GM21360 (cell line): ENCODE results near the gene FIBCD1.

Experiments used
- ATAC-seq: cut with Tn5 transposase; IDR thresholded peaks from one replicate; pipeline ENCODE4 v1.9.1; 2021; ENCODE audit warnings: mild to moderate bottlenecking, moderate library complexity; ENCODE audit not compliant: unreplicated experiment

The FIBCD1 gene

GRCh38 chr9:130897105-130897751, 41.8 kb downstream of the FIBCD1 start:
- no peak for ATAC-seq

DNA sequence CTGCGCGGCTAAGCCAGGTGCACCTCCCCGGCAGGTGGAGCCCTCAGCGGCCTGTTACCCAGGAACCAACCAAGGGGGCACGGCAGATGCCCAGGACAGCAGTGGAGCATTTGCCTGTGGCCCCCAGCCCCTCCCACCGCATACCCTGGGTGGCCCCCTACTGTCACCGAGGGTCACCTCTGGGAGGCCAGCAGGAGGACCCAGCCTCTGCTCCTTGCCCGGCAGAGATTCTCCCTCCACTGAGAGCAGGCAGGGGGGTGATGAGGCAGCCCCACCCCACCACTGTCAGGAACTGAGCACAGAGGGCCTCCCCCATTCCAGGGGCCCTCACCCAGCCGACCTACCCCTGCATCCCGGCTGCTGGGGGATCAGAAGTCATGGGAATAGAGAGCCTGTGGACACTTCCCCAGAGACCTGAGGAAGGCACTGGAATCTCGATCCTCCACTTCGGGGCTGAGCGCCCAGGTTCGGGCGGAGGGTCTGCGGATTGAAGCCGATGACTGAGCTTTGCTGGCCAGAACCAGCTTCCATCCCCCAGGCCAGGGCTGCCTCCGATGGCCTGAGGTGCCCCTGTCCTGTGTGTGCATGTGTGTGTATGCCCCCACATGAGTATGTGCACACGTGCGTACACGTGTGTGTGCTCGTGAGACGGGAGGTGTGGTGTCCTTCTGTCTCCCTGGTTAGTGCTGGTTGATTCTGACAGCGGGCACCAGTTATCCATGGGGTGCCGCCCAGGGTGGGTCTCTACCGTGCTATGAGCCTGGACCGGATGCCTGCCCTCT, 42.6 kb downstream of the FIBCD1 start, which contains the start of gene QRFP:
TSS of gene QRFP (minus strand) at position 580 of the 782 bp plus-strand sequence. CDS start 2,974 bp downstream, outside the sequence.
- no peak for ATAC-seq

DNA sequence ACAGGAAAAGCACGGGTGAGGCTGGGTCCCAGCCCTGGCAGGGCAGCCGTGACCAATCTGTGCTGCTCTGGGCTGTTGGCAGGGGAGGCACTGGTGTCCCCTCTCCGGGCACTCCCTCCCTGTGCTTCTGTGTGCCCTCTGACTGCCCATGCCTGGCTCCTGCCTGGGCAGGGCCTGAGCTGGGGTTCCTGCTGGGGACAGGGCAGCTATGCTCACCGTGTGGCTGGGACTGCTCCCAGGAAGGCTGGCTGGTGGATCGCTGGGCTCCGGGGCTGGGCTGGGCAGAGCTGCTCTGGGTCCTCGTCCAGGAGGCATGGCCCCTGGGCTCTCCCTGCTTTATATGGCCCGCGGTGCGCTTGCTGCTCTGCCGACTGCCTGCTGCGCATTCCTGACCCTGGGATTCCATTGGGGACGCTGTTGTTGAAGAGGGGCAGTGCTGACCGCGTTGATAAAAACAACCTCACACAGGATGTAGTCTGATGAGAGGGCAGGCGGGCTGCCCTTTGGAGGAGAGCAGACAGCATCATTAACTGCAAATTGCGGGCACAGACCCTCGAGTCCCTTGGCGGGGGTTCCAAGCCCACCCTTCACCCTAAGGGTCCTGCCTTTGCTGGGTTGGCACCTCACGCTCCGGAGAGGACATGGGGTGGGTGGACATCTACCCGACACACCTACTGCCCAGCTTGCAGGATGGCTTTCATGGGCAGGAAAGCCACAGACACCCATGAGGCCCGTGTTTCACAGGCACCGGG, 43.4 kb downstream of the FIBCD1 start:
- ATAC-seq: no peak

- no peak for ATAC-seq
Observed at GRCh38 chr9:130895038-130895437, 44.0 kb downstream of the FIBCD1 start.

- no peak for ATAC-seq
Observed at GRCh38 chr9:130894546-130894945, 44.5 kb downstream of the FIBCD1 start.

DNA sequence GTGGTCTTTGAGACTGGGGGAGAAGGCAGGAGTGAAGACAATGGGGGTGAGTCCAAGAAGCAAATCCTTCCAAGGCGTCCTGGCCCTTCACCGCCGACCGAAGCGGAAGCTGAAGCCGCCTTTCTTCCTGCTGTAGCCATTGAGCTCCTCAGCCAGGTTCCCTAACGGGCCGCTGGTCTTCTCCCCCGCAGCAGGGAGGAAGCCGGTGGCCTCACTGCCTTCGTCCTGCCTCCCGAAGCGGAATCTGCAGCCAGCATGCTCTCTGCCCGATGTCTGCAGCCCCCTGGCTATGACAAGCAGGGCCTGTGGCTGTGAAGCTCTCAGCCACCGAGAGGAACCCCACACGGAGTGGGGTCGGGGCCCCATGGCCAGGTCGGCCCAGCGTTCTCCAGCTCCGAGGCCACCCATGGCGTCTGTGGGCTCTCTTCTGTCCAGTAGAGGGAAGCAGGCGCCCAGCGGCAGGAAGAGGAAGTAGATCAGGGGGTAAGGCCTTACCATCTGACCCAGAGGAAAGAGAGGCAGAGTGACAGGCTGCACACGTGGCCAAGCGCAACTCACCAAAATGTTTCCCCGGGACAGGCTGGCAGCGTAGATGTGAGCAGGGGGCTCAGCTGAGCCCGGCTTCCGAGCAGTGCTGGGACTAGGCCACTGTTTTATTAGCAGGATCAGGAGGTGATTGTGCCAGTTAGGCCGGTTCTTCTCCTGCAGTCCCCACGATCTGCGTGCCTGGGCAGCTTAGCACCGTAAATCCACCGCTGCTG, 45.5 kb downstream of the FIBCD1 start:
- ATAC-seq: no peak

DNA sequence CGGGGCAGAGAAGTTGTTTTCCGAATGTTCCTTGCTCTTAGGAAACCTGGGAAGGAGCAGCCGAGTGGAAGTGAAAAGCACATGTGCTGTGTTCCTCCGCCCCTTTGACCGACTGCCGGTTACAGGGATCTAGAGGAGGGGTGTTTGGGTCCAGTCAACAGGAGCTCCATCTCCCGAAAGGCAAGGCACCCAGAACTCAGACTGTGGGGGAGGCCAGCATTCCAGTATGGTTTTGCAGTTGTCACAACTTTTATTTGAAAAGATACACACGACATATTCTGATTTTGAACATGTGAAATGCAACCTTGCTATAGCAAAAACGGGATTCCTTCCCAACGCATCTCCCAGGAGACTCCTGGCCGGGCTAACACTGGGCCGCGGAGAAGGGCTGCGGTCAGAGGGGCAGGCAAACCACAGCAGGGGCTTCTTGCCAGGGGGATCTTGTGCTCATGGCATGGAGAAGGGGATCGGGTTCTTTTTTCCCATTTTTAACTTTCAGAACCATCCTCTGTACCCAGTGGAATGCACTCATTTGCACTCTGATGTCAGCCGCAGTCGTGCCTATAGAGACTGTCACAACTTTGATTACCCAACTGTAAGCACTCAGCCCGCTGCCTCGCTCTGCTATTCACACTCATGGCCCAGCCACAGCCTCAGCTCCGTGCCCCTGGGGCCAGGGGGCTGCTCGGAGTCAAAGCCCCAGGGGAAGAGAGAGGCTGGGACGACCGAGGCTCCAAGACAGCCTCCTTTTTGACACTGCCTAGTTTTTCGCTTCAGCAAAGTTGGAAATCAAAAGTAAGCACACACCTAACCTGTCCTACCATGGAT, 46.4 kb downstream of the FIBCD1 start:
- no peak for ATAC-seq

- no peak for ATAC-seq
Observed at GRCh38 chr9:130891688-130892476, 47.2 kb downstream of the FIBCD1 start.

DNA sequence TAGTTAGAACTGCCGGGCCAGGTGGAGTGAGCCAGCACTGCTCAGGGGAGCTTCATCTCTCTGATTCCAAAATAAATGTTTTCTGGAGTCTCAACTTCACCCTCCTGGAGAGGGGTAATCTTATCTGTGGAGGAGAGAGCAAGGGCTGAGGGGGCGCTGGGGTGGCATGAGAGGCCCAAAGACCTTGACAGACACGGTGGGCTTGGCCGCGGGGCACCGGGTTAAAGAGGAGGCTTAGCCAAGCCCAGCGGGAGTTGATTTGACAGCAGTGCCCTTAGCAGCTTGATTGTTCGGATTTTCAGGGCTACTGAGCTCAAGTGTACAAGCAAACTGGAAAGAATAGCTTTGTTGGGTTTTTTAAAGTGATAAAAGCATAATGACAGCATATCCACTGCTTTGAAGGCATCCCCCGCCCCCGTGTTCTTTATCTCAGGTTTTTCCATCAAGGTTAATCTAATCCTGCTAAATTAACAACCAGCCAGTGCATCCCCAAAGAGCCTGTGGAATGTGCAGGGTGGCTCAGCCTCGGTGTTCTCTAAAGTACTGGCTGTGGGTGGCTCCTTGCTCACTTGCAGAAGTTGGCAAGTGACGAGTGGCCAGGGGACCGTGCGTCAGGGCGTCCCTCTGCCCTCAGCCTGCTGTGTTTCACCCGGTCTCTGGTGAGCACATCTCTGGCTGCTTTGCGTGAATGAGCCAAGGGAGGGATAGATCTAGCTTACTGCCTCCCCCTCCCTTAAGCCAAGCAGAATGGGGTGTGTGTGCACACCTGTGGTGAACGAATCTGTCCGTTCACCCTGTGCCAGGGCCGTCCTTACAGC, 48.0 kb downstream of the FIBCD1 start:
- no peak for ATAC-seq

DNA sequence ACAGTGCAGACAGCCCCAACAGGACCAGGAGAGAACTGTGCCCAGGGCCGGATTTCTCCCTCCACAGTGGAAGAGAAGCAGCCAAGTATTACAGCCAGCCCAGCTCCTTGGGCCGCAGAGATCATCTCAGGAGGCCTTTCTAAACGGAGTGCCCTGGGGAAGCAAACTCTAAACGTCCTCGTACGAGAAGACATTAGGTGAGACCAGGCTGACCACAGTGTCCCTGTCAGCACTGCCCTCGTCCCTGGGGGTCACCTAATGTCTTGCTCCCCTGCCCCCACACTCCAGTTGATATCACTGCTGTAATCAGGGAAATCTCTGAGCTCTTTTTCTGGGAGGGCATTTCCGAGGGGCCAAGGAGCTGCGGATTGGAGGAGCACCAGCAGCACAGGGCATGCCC, 48.9 kb downstream of the FIBCD1 start:
- ATAC-seq: no peak

DNA sequence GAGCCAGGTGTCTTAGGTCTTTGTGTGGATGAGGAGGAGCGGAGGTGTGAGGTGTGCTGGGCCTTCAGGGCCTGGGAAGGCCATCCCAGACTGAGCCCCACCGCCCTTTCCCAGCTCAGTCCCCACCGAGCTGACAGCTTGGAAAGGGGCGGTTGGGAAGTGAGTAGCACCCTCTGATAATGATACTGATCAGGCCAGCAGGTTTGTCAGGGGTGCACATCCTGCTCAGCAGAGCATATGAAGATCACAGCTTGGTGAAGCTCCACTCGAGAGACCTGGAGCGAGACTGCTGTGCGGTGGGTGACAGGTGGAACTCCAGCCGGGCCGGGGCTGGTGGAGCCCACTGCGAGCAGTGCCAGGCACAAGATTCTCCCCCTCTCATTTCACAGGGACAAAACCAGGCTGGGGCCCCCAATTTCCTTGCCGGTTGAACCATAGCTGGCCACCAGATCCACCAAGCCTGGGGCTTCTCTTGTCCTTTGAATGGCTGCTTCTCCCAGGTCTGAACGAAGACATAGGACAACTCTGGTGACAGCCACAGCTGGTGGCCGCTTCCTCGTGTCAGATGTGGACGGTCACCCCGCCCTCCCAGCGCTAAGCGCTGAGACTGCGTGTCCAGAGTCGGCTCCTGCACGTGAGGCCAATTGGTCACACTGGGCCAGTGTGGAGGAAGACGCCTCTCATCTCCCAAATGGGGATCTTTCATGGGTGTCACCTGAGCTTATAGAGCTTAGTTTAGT, 50.7 kb downstream of the FIBCD1 start:
- ATAC-seq: no peak

GRCh38 chr9:130887494-130888144, 51.4 kb downstream of the FIBCD1 start:
- ATAC-seq: no peak

DNA sequence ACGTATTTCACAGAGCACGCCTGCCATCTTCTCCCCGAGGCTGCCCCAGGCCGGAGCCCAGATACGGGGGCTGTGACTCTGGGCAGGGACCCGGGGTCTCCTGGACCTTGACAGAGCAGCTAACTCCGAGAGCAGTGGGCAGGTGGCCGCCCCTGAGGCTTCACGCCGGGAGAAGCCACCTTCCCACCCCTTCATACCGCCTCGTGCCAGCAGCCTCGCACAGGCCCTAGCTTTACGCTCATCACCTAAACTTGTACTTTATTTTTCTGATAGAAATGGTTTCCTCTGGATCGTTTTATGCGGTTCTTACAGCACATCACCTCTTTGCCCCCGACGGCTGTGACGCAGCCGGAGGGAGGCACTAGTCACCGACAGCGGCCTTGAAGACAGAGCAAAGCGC, 52.1 kb downstream of the FIBCD1 start:
- ATAC-seq: no peak

GRCh38 chr9:130885484-130886375, 53.3 kb downstream of the FIBCD1 start:
- no peak for ATAC-seq

GRCh38 chr9:130884542-130885483, 54.2 kb downstream of the FIBCD1 start:
- ATAC-seq: no peak
